ENCODE measurements around the gene PHF24. TPM values are rescaled to one million over a fixed set of nuclear protein-coding genes. Genes with fewer than 3 reads are reported as not detected.

Gene PHF24
- total and polyA plus RNA-seq, 10 of the 15 experiments (the other 5 are each of a cell fraction or from before 2014, with no cell fraction given): 0.02 to 0.04 TPM; not detected in 8

GRCh38 chr9:35029241-35029640 is 71.2 kb downstream of the PHF24 start:
- ChIA-PET SMC1A (ENCODE audit: uncharacterized antibody, unreplicated experiment) (interaction anchor here (1.0 kb wide), 1 partner anchor 17 kb away, joined by 4 read pairs; no protein-coding TSS in a partner anchor), RAD21 (ENCODE audit: unreplicated experiment) (no interaction called here), POLR2A (no interaction called here), CTCF (interaction anchor here (2.0 to 7.2 kb wide), 2 partner anchors 22 to 67 kb away, joined by 4 to 39 read pairs; partner anchors contain the start of gene PIGO)
- Histone ChIP-seq H3K4me1 (ENCODE audit: control insufficient read depth, insufficient read depth, low read length) (no peaks in the 10 kb centered on the region), H4K20me1 (ENCODE audit: control insufficient read depth, insufficient read depth) (no peaks in the 10 kb centered on the region), H3K9ac (ENCODE audit: control insufficient read depth, insufficient read depth, low read length) (no peak overlapping the region), H3K4me2 (ENCODE audit: control insufficient read depth, insufficient read depth) (no peak overlapping the region), H3K27ac (ENCODE audit: control insufficient read depth, insufficient read depth) (no peak overlapping the region), H3K27me3 (replicated peaks in 1 of 2; ENCODE audit: control insufficient read depth in 2 of 2, insufficient read depth in 2 of 2, low read length in 1 of 2) (no peaks in the 10 kb centered on the region), H3K79me2 (ENCODE audit: control insufficient read depth, insufficient read depth, low read length) (no peaks in the 10 kb centered on the region), H3K36me3 (ENCODE audit: control insufficient read depth in 2 of 2, insufficient read depth in 2 of 2, low read length in 1 of 2) (no peaks in the 10 kb centered on the region), H2AFZ (ENCODE audit: control insufficient read depth, low read depth, low read length) (no peak overlapping the region), H3K9me3 (replicated peaks; ENCODE audit: control insufficient read depth, insufficient read depth, low read length) (no peaks in the 10 kb centered on the region; the same call in 2 of the 3 replicates), H3K4me3 (no peak overlapping the region)
- 63% methylated on average over 4 of the region's 4 CpGs for WGBS (ENCODE audit: insufficient coverage, insufficient replicate concordance, low lambda C conversion rate, missing lambda C conversion rate)
- in situ Hi-C loops (cut with MboI) (no loop called here), intact Hi-C loops (cut with micrococcal nuclease; ENCODE audit: unreplicated experiment) (no loop called here)
- ATAC-seq (no peak), DNase-seq (ENCODE audit: low read depth, low spot score) (no peak), FAIRE-seq (no peak)
- TF ChIP-seq RAD21 (IDR thresholded peaks at IDR 0.05; ENCODE audit: insufficient read depth, low read depth, low read length) (no peak), CTCF (IDR thresholded peaks at IDR 0.05 in 2 of 3, conservative IDR thresholded peaks at IDR 0.05 in 1 of 3; ENCODE audit: control insufficient read depth in 2 of 3, extremely low read depth in 1 of 3, insufficient read depth in 1 of 3, low read depth in 3 of 3, low read length in 3 of 3) (no peak), TBL1XR1 (IDR thresholded peaks at IDR 0.05; ENCODE audit: low read depth, low read length) (no peak), RELB (IDR thresholded peaks at IDR 0.05; ENCODE audit: low read depth) (no peak), CBFB (IDR thresholded peaks at IDR 0.05; ENCODE audit: low read depth) (no peak), EED (IDR thresholded peaks at IDR 0.05; ENCODE audit: low read depth) (no peak), EP300 (IDR thresholded peaks at IDR 0.05; ENCODE audit: borderline replicate concordance in 1 of 2, control insufficient read depth in 1 of 2, low read depth in 2 of 2, low read length in 2 of 2) (no peak), POU2F2 (IDR thresholded peaks at IDR 0.05; ENCODE audit: borderline replicate concordance, low read depth, low read length) (no peak), ZNF274 (IDR thresholded peaks at IDR 0.05; ENCODE audit: insufficient read depth, insufficient read length) (no peak), KAT2A (conservative IDR thresholded peaks at IDR 0.05; ENCODE audit: control insufficient read depth, low read depth, low read length) (no peak), GABPA (IDR thresholded peaks at IDR 0.05; ENCODE audit: low read depth) (no peak), MYB (IDR thresholded peaks at IDR 0.05; ENCODE audit: borderline replicate concordance, low read depth, low read length) (no peak), TAF1 (IDR thresholded peaks at IDR 0.05; ENCODE audit: borderline replicate concordance, low read depth, low read length) (no peak), USF1 (IDR thresholded peaks at IDR 0.05; ENCODE audit: borderline replicate concordance, extremely low read length, insufficient read depth, low read depth, low read length) (no peak), NFYB (IDR thresholded peaks at IDR 0.05; ENCODE audit: insufficient read depth, low read depth, low read length) (no peak), RELA (IDR thresholded peaks at IDR 0.05; ENCODE audit: borderline replicate concordance, partially characterized antibody) (no peak)
- no TSS peak for BruUV-seq (replicated peaks)
